ENCODE results near the gene PDCD1LG2.
"Not testable (repeated sequence)": the region's sequence is repeated elsewhere in the genome, so short reads cannot be mapped to it uniquely, and the experiment has no call there.

GRCh38 chr9:5581706-5582105, 71.4 kb downstream of the PDCD1LG2 start:
- TF ChIP-seq CTCF, POLR2AphosphoS5 (IDR thresholded peaks at IDR 0.05): not testable (repeated sequence)
